Activated T-cell treated with anti-CD3 and anti-CD28 coated beads for 24 hours (primary cell): ENCODE measurements around the gene SLIT3.

Experiments used
- DNase-seq: peaks from one replicate; pipeline ENCODE4 v3.0.0-alpha.2; 2020; ENCODE audit warnings: low read depth

The SLIT3 gene

GRCh38 chr5:169299191-169299662 is 1.7 kb downstream of the SLIT3 start:
- no peak for DNase-seq

GRCh38 chr5:169298193-169298592 is 2.7 kb downstream of the SLIT3 start:
- DNase-seq, result no peak

GRCh38 chr5:169296419-169297143 is 4.4 kb downstream of the SLIT3 start:
- DNase-seq, result no peak

GRCh38 chr5:169295306-169295705 is 5.6 kb downstream of the SLIT3 start:
- no peak for DNase-seq

GRCh38 chr5:169294621-169295020 is 6.3 kb downstream of the SLIT3 start:
- DNase-seq, result no peak

GRCh38 chr5:169291877-169292276 is 9.1 kb downstream of the SLIT3 start:
- DNase-seq, result no peak

GRCh38 chr5:169290895-169291294 is 10.0 kb downstream of the SLIT3 start:
- no peak for DNase-seq

GRCh38 chr5:169289520-169289919 is 11.4 kb downstream of the SLIT3 start:
- DNase-seq, result no peak

GRCh38 chr5:169288066-169288930 is 12.6 kb downstream of the SLIT3 start:
- DNase-seq, result no peak

- no peak for DNase-seq
Observed at GRCh38 chr5:169287529-169287928, 13.4 kb downstream of the SLIT3 start.

- DNase-seq, result no peak
Observed at GRCh38 chr5:169286572-169287300, 14.2 kb downstream of the SLIT3 start.

- DNase-seq, result no peak
Observed at GRCh38 chr5:169283887-169284286, 17.1 kb downstream of the SLIT3 start.

- no peak for DNase-seq
Observed at GRCh38 chr5:169281625-169282024, 19.3 kb downstream of the SLIT3 start.

GRCh38 chr5:169280696-169281095 is 20.2 kb downstream of the SLIT3 start:
- no peak for DNase-seq

- DNase-seq, result no peak
Observed at GRCh38 chr5:169280286-169280685, 20.7 kb downstream of the SLIT3 start.

GRCh38 chr5:169279125-169279524 is 21.8 kb downstream of the SLIT3 start:
- DNase-seq, result no peak

GRCh38 chr5:169273881-169274280 is 27.1 kb downstream of the SLIT3 start:
- DNase-seq, result no peak

- DNase-seq, result no peak
Observed at GRCh38 chr5:169273451-169273850, 27.5 kb downstream of the SLIT3 start.

- no peak for DNase-seq
Observed at GRCh38 chr5:169272731-169273427, 28.1 kb downstream of the SLIT3 start.

- no peak for DNase-seq
Observed at GRCh38 chr5:169272111-169272510, 28.8 kb downstream of the SLIT3 start.

GRCh38 chr5:169270827-169271226 is 30.1 kb downstream of the SLIT3 start:
- DNase-seq, result no peak

- no peak for DNase-seq
Observed at GRCh38 chr5:169268019-169268418, 32.9 kb downstream of the SLIT3 start.
